Measurements from ENCODE around the gene CWC25. TPM values are rescaled to one million over a fixed set of nuclear protein-coding genes. Genes with fewer than 3 reads are reported as not detected.

The CWC25 gene
- total and polyA plus RNA-seq, 2 of the 13 experiments (the other 11 are each of a cell fraction or from before 2014, with no cell fraction given), result 15.6 to 22.7 TPM

DNA sequence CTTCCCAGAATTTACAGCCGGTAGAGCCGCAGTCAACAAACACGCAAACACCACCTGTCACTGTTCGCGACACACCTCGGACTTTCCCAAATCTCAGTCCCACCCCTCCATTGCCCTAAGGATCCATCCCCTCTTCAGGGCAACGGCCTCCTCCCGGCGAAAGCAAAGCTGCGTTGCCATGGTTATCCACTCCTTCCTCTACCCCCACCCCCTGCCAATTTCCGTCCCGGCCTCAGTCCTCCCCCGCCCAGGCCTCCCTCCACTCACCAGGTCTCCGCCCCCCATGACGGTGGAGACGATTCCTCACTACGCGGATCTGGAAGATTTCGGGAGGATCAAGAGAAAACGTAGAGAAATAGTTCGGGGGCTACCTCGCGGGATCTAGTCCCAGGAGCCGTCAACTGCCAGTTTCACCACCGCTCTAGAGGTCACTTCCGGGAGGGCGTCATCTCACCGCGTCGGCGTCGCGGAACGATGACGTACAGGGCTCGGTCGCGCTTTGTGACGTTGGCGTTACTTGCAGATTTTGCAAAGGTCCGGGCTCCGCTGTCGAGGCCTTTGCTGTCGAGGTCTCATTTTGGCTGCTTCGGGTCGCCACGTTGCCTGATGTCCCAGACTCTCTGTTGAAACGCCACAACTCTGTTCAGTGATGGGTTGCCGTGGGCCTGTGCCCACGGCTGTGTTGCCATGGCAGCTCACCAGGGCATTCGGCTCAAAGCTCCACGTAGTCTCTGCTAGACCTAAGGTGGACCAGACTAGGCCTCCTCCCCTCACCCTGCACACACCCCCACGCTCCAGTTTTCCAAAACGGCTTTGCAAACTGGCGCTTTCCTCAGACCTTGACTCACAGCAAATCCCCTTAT is at the start of gene CWC25 (continued):
- TF ChIP-seq, protein P1, sequence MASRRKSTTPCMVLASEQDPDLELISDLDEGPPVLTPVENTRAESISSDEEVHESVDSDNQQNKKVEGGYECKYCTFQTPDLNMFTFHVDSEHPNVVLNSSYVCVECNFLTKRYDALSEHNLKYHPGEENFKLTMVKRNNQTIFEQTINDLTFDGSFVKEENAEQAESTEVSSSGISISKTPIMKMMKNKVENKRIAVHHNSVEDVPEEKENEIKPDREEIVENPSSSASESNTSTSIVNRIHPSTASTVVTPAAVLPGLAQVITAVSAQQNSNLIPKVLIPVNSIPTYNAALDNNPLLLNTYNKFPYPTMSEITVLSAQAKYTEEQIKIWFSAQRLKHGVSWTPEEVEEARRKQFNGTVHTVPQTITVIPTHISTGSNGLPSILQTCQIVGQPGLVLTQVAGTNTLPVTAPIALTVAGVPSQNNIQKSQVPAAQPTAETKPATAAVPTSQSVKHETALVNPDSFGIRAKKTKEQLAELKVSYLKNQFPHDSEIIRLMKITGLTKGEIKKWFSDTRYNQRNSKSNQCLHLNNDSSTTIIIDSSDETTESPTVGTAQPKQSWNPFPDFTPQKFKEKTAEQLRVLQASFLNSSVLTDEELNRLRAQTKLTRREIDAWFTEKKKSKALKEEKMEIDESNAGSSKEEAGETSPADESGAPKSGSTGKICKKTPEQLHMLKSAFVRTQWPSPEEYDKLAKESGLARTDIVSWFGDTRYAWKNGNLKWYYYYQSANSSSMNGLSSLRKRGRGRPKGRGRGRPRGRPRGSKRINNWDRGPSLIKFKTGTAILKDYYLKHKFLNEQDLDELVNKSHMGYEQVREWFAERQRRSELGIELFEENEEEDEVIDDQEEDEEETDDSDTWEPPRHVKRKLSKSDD (CRISPR knock-in tag; IDR thresholded peaks at IDR 0.05; ENCODE audit: low read depth), result peak; percentile 99
- no peak; the same call in 1 of the 2 replicates for TF ChIP-seq ZBTB37 (CRISPR knock-in tag; IDR thresholded peaks at IDR 0.05)
- TF ChIP-seq EP300 (IDR thresholded peaks at IDR 0.05; ENCODE audit: low read depth in 2 of 2, low read length in 2 of 2), result peak; percentile 68 to 96; a peak in 3 of 4 replicates
- TF ChIP-seq EP300 (CRISPR knock-in tag; IDR thresholded peaks at IDR 0.05; ENCODE audit: borderline replicate concordance), result peak; percentile 72; the same call in 1 of the 2 replicates
- peak; percentile 98 for TF ChIP-seq POLR2G (IDR thresholded peaks at IDR 0.05; ENCODE audit: low read depth, low read length)
- TF ChIP-seq ZNF7 (CRISPR knock-in tag; IDR thresholded peaks at IDR 0.05), result no peak
- TF ChIP-seq ZNF616 (CRISPR knock-in tag; IDR thresholded peaks at IDR 0.05; ENCODE audit: low read depth), result no peak; the same call in 1 of the 2 replicates
- no peak for TF ChIP-seq ZNF674 (CRISPR knock-in tag; IDR thresholded peaks at IDR 0.05; ENCODE audit: low read depth)
- TF ChIP-seq, protein P2, sequence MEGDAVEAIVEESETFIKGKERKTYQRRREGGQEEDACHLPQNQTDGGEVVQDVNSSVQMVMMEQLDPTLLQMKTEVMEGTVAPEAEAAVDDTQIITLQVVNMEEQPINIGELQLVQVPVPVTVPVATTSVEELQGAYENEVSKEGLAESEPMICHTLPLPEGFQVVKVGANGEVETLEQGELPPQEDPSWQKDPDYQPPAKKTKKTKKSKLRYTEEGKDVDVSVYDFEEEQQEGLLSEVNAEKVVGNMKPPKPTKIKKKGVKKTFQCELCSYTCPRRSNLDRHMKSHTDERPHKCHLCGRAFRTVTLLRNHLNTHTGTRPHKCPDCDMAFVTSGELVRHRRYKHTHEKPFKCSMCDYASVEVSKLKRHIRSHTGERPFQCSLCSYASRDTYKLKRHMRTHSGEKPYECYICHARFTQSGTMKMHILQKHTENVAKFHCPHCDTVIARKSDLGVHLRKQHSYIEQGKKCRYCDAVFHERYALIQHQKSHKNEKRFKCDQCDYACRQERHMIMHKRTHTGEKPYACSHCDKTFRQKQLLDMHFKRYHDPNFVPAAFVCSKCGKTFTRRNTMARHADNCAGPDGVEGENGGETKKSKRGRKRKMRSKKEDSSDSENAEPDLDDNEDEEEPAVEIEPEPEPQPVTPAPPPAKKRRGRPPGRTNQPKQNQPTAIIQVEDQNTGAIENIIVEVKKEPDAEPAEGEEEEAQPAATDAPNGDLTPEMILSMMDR (CRISPR knock-in tag; IDR thresholded peaks at IDR 0.05), result no peak; the same call in 1 of the 2 replicates
- peak; percentile 98 for TF ChIP-seq MIER3 (CRISPR knock-in tag; IDR thresholded peaks at IDR 0.05; ENCODE audit: borderline replicate concordance)
- TF ChIP-seq, protein P3, sequence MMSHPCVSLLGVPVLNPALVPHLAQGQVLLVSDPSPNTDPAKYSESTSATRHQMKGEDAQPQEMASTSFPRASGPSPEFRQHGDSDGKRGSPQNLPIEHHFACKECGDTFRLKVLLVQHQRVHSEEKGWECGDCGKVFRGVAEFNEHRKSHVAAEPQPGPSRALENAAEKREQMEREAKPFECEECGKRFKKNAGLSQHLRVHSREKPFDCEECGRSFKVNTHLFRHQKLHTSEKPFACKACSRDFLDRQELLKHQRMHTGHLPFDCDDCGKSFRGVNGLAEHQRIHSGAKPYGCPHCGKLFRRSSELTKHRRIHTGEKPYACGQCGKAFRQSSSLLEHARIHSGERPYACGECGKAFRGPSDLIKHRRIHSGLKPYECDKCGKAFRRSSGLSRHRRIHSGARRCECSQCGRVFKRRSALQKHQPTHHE (CRISPR knock-in tag; IDR thresholded peaks at IDR 0.05; ENCODE audit: borderline replicate concordance), result 0 out of 2 replicates have a peak, but pooled peaks have one; percentile 49
- TF ChIP-seq ZNF775 (CRISPR knock-in tag; IDR thresholded peaks at IDR 0.05; ENCODE audit: borderline replicate concordance), result no peak; the same call in 1 of the 2 replicates
- TF ChIP-seq ISX (CRISPR knock-in tag; conservative IDR thresholded peaks at IDR 0.05), result 0 out of 2 replicates have a peak, but pooled peaks have one; percentile 20
- peak; percentile 87 for TF ChIP-seq RFX5 (IDR thresholded peaks at IDR 0.05; ENCODE audit: low read depth, low read length)
- TF ChIP-seq ETV5 (CRISPR knock-in tag; IDR thresholded peaks at IDR 0.05; ENCODE audit: borderline replicate concordance), result peak; percentile 95
- TF ChIP-seq REXO4 (CRISPR knock-in tag; IDR thresholded peaks at IDR 0.05; ENCODE audit: borderline replicate concordance), result no peak
- peak; percentile 84; the same call in 1 of the 2 replicates for TF ChIP-seq NAIF1 (CRISPR knock-in tag; IDR thresholded peaks at IDR 0.05; ENCODE audit: borderline replicate concordance)
- no peak for TF ChIP-seq ZNF557 (CRISPR knock-in tag; IDR thresholded peaks at IDR 0.05)
- TF ChIP-seq, protein P4, sequence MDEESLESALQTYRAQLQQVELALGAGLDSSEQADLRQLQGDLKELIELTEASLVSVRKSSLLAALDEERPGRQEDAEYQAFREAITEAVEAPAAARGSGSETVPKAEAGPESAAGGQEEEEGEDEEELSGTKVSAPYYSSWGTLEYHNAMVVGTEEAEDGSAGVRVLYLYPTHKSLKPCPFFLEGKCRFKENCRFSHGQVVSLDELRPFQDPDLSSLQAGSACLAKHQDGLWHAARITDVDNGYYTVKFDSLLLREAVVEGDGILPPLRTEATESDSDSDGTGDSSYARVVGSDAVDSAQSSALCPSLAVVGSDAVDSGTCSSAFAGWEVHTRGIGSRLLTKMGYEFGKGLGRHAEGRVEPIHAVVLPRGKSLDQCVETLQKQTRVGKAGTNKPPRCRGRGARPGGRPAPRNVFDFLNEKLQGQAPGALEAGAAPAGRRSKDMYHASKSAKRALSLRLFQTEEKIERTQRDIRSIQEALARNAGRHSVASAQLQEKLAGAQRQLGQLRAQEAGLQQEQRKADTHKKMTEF (CRISPR knock-in tag; IDR thresholded peaks at IDR 0.05), result peak; percentile 97

All from HepG2 (cell line).